MM.1S (cell line): Measurements from ENCODE around the gene AAK1.

Source experiments
- DNase-seq: peaks from one replicate; pipeline ENCODE4 v3.0.0-alpha.2; 2015
- H2AFZ ChIP-seq: fragments of 300-600 bp; sonication (generic); 2 replicates; pipeline ENCODE4 v1.6.0; 2016; ENCODE audit warnings: antibody characterized with exemption, low read length
- H3F3A ChIP-seq: fragments of 300-600 bp; sonication (generic); 2 replicates; pipeline ENCODE4 v1.6.1; 2016; ENCODE audit warnings: mild to moderate bottlenecking, antibody characterized with exemption, low read length, moderate library complexity, mixed read lengths; ENCODE audit not compliant: insufficient read depth
- H3K27ac ChIP-seq: fragments of 300-600 bp; sonication (generic); 2 replicates; pipeline ENCODE4 v1.5.1; 2016; ENCODE audit warnings: mild to moderate bottlenecking, low read length
- H3K27me3 ChIP-seq: fragments of 300-600 bp; sonication (generic); replicated peaks from 2 replicates; pipeline ENCODE4 v1.6.0; 2016; ENCODE audit warnings: low read length; ENCODE audit not compliant: insufficient read depth
- H3K36me3 ChIP-seq: fragments of 300-600 bp; sonication (generic); replicated peaks from 2 replicates; pipeline ENCODE4 v1.6.1; 2016; ENCODE audit warnings: mild to moderate bottlenecking, low read length, mixed read lengths; ENCODE audit not compliant: insufficient read depth
- H3K4me1 ChIP-seq: fragments of 300-600 bp; sonication (generic); 2 replicates; pipeline ENCODE4 v1.6.1; 2016; ENCODE audit warnings: low read length, mixed read lengths
- H3K4me2 ChIP-seq: fragments of 300-600 bp; sonication (generic); 2 replicates; pipeline ENCODE4 v1.6.0; 2016; ENCODE audit warnings: low read depth, low read length
- H3K4me3 ChIP-seq: fragments of 300-600 bp; sonication (generic); 2 replicates; pipeline ENCODE4 v1.5.1; 2016; ENCODE audit warnings: low read length, mixed read lengths
- H3K79me2 ChIP-seq: fragments of 300-600 bp; sonication (generic); 2 replicates; pipeline ENCODE4 v1.6.1; 2016; ENCODE audit warnings: mixed run types, low read length, mixed read lengths
- H3K9ac ChIP-seq: fragments of 300-600 bp; sonication (generic); 2 replicates; pipeline ENCODE4 v1.6.1; 2016; ENCODE audit warnings: low read length, mixed read lengths
- H3K9me2 ChIP-seq: fragments of 300-600 bp; sonication (generic); replicated peaks from 2 replicates; pipeline ENCODE4 v1.6.1; 2016; ENCODE audit warnings: mild to moderate bottlenecking, low read length, mixed read lengths; ENCODE audit not compliant: insufficient read depth
- H3K9me3 ChIP-seq: fragments of 300-600 bp; sonication (generic); replicated peaks from 2 replicates; pipeline ENCODE4 v1.6.1; 2016; ENCODE audit warnings: mild to moderate bottlenecking, low read length, mixed read lengths; ENCODE audit not compliant: insufficient read depth
- H4K20me1 ChIP-seq: fragments of 300-600 bp; sonication (generic); 2 replicates; pipeline ENCODE4 v1.6.1; 2016; ENCODE audit warnings: mild to moderate bottlenecking, low read length, moderate library complexity, mixed read lengths; ENCODE audit not compliant: insufficient read depth
- CTCF ChIP-seq: fragments of 300-600 bp; sonication (generic); IDR thresholded peaks from 2 replicates; pipeline ENCODE4 v1.5.1; 2016; ENCODE audit warnings: antibody characterized with exemption, low read length, mixed read lengths
- EZH2 ChIP-seq: fragments of 300-600 bp; sonication (generic); optimal IDR thresholded peaks from 2 replicates; pipeline ENCODE3; 2017; ENCODE audit warnings: low read depth, mild to moderate bottlenecking, antibody characterized with exemption, low read length, mixed read lengths
- EZH2phosphoT487 ChIP-seq: fragments of 300-600 bp; sonication (generic); IDR thresholded peaks from 2 replicates; pipeline ENCODE4 v1.6.1; 2018; ENCODE audit warnings: antibody characterized with exemption, low read length

Gene AAK1

GRCh38 chr2:69438580-69438979, 205.0 kb downstream of the AAK1 start:
- Histone ChIP-seq H3K9ac (no peak overlapping the region), H3K27ac (no peak overlapping the region), H3F3A (peaks cover 5% of the 10 kb centered on the region; the same call in 1 of the 2 replicates), H3K9me2 (no peaks in the 10 kb centered on the region), H3K79me2 (peaks cover 18% of the 10 kb centered on the region), H4K20me1 (no peaks in the 10 kb centered on the region), H3K36me3 (no peaks in the 10 kb centered on the region), H3K4me1 (peaks cover 8% of the 10 kb centered on the region; the same call in 1 of the 2 replicates), H3K27me3 (no peaks in the 10 kb centered on the region), H2AFZ (no peak overlapping the region), H3K4me2 (no peak overlapping the region), H3K9me3 (no peaks in the 10 kb centered on the region), H3K4me3 (no peak overlapping the region)
- TF ChIP-seq EZH2phosphoT487 (no peak), EZH2 (no peak), CTCF (no peak)
- DNase-seq: no peak

GRCh38 chr2:69437751-69438154, 205.8 kb downstream of the AAK1 start:
- Histone ChIP-seq H3K9me3 (no peaks in the 10 kb centered on the region), H3K4me1 (peaks cover 8% of the 10 kb centered on the region; the same call in 1 of the 2 replicates), H2AFZ (peak overlapping the region; percentile 83), H3K36me3 (no peaks in the 10 kb centered on the region), H3F3A (peaks cover 5% of the 10 kb centered on the region; the same call in 1 of the 2 replicates), H3K4me2 (peak overlapping the region; percentile 60), H3K27ac (peak overlapping the region; percentile 78), H4K20me1 (no peaks in the 10 kb centered on the region), H3K79me2 (peaks cover 18% of the 10 kb centered on the region), H3K27me3 (no peaks in the 10 kb centered on the region), H3K4me3 (peak overlapping the region; percentile 83), H3K9ac (peak overlapping the region; percentile 83), H3K9me2 (no peaks in the 10 kb centered on the region)
- TF ChIP-seq EZH2phosphoT487 (no peak), EZH2 (no peak), CTCF (no peak)
- DNase-seq: no peak

- Histone ChIP-seq H4K20me1 (no peaks in the 10 kb centered on the region), H3K27ac (peak within 1 kb of the TSS; percentile 78), H3F3A (peaks cover 5% of the 10 kb centered on the region; the same call in 1 of the 2 replicates), H3K27me3 (no peaks in the 10 kb centered on the region), H3K79me2 (peaks cover 18% of the 10 kb centered on the region), H3K9me2 (no peaks in the 10 kb centered on the region), H3K4me3 (peak within 1 kb of the TSS; percentile 83), H3K9ac (peak within 1 kb of the TSS; percentile 83), H3K9me3 (no peaks in the 10 kb centered on the region), H2AFZ (peak within 1 kb of the TSS; percentile 83), H3K4me1 (peaks cover 8% of the 10 kb centered on the region; the same call in 1 of the 2 replicates), H3K36me3 (no peaks in the 10 kb centered on the region), H3K4me2 (peak within 1 kb of the TSS; percentile 60)
- DNase-seq: peak; percentile 91
- TF ChIP-seq EZH2: no peak
- peak; percentile 45 for TF ChIP-seq CTCF
- no peak for TF ChIP-seq EZH2phosphoT487
Measured at GRCh38 chr2:69436938-69437750, 206.4 kb downstream of the AAK1 start, which contains the start of gene NFU1. NFU1 (minus strand) TSS chr2:69437435; CDS start chr2:69437422, 13 bp downstream.
